HCT116 (cell line): ENCODE data around the gene ANKIB1. TPM values are rescaled to one million over a fixed set of nuclear protein-coding genes. Genes with fewer than 3 reads are reported as not detected.

Source experiments
- ATAC-seq: fragments of 200-7000 bp; cut with Tn5 transposase; 2 replicates; pipeline ENCODE4 v1.9.1; 2020; ENCODE audit warnings: mild to moderate bottlenecking, moderate library complexity
- BruUV-seq: library from RNA; stranded (reverse); fragments of 400-500 nt; replicated peaks from 2 replicates; lab custom pipeline; 2021; lab: Mats Ljungman, UMichigan
- CTCF ChIA-PET: fragments of 300-600 bp; sonication (Branson Sonifier 250); formaldehyde crosslinking; loops from one replicate; lab custom pipeline; 2021; ENCODE audit warnings: antibody characterized with exemption; lab: Charles Lee
- POLR2A ChIA-PET: fragments of 300-600, 350-600 bp; sonication (Branson Sonifier 250); formaldehyde crosslinking; loops from one replicate; lab custom pipeline; 2021; ENCODE audit warnings: antibody characterized with exemption; lab: Charles Lee
- RAD21 ChIA-PET, 2 experiments: fragments of 300-600 bp; sonication (Branson Sonifier 250); formaldehyde crosslinking; loops; one replicate each; lab custom pipeline; 2023; ENCODE audit warnings: low total read pairs in 2 of 2; ENCODE audit not compliant: uncharacterized antibody in 2 of 2, unreplicated experiment in 2 of 2, low non-redundant PET in 1 of 2; lab: Charles Lee
- DNase-seq: peaks from one replicate; pipeline ENCODE4 v3.0.0-alpha.2; 2010; ENCODE audit warnings: low read depth, low spot score
- H2AFZ ChIP-seq: fragments of 200-600 bp; shearing (Covaris generic), sonication (generic); 2 replicates; pipeline ENCODE4 v1.6.1; 2017; ENCODE audit warnings: low read depth, mixed run types, mixed read lengths, antibody characterized with exemption, low read length; ENCODE audit not compliant: poor library complexity, severe bottlenecking
- H3K27ac ChIP-seq: 2 replicates; pipeline ENCODE4 v1.5.1; 2012; ENCODE audit warnings: low read depth, low read length
- H3K27me3 ChIP-seq: fragments of 200-600 bp; sonication (generic); 2 replicates; pipeline ENCODE4 v1.6.1; 2016; ENCODE audit warnings: mixed run types, low read length, mixed read lengths; ENCODE audit not compliant: insufficient read depth
- H3K36me3 ChIP-seq, 2 experiments: fragments of 200-500 bp in 1 of 2; fragments of 200-600 bp in 1 of 2; sonication (Bioruptor generic) in 1 of 2; sonication (generic) in 1 of 2; 2 replicates each; pipeline versions ENCODE4 v1.5.1 to v1.6.1; 2014 to 2016; ENCODE audit warnings: low read length in 2 of 2, inconsistent platforms in 1 of 2, mixed read lengths in 1 of 2, mixed run types in 1 of 2; ENCODE audit not compliant: insufficient read depth in 2 of 2, control insufficient read depth in 1 of 2
- H3K4me1 ChIP-seq, 2 experiments: fragments of 200-600 bp in 1 of 2; sonication (generic) in 1 of 2; 2 replicates each; pipeline versions ENCODE4 v1.5.1 to v1.6.1; 2012 to 2017; ENCODE audit warnings: low read length in 2 of 2, inconsistent platforms in 1 of 2, mild to moderate bottlenecking in 1 of 2, mixed read lengths in 1 of 2, mixed run types in 1 of 2, moderate library complexity in 1 of 2; ENCODE audit not compliant: insufficient read depth in 2 of 2, control insufficient read depth in 1 of 2
- H3K4me2 ChIP-seq: fragments of 200-600 bp; sonication (generic); 2 replicates; pipeline ENCODE4 v1.6.1; 2017; ENCODE audit warnings: mixed run types, low read length, mixed read lengths
- H3K4me3 ChIP-seq, 2 experiments: fragments of 200-600 bp in 1 of 2; sonication (generic) in 1 of 2; replicated peaks in 1 of 2; 2 replicates each; pipeline ENCODE4 v1.5.1; 2011 to 2016; ENCODE audit warnings: low read length in 2 of 2, control low read depth in 1 of 2, low read depth in 1 of 2, mild to moderate bottlenecking in 1 of 2, mixed read lengths in 1 of 2, mixed run types in 1 of 2
- H3K79me2 ChIP-seq: fragments of 200-600 bp; sonication (generic); 2 replicates; pipeline ENCODE4 v1.6.1; 2017; ENCODE audit warnings: mild to moderate bottlenecking, mixed run types, low read length, moderate library complexity, mixed read lengths; ENCODE audit not compliant: insufficient read depth
- H3K9ac ChIP-seq: fragments of 200-600 bp; sonication (generic); 2 replicates; pipeline ENCODE4 v1.6.1; 2016; ENCODE audit warnings: low read length, mixed read lengths
- H3K9me2 ChIP-seq: fragments of 200-600 bp; sonication (generic), shearing (Covaris generic); 2 replicates; pipeline ENCODE4 v1.6.1; 2017; ENCODE audit warnings: mixed run types, mild to moderate bottlenecking, moderate library complexity; ENCODE audit not compliant: insufficient read depth
- H3K9me3 ChIP-seq, 2 experiments: fragments of 200-500 bp in 1 of 2; fragments of 200-600 bp in 1 of 2; sonication (Bioruptor generic) in 1 of 2; sonication (generic) in 1 of 2; 2 replicates each; pipeline ENCODE4 v1.6.1; 2014 to 2017; ENCODE audit warnings: low read length in 2 of 2, mixed read lengths in 2 of 2, inconsistent platforms in 1 of 2, low read depth in 1 of 2, mild to moderate bottlenecking in 1 of 2, mixed run types in 1 of 2, moderate library complexity in 1 of 2; ENCODE audit not compliant: control insufficient read depth in 1 of 2, insufficient read depth in 1 of 2
- H4K20me1 ChIP-seq: fragments of 200-600 bp; sonication (generic), shearing (Covaris generic); 2 replicates; pipeline ENCODE4 v1.6.1; 2017; ENCODE audit warnings: mixed run types, mild to moderate bottlenecking, moderate library complexity; ENCODE audit not compliant: insufficient read depth
- ATF3 ChIP-seq: IDR thresholded peaks from 2 replicates; pipeline ENCODE4 v1.6.1; 2012
- CBX3 ChIP-seq: IDR thresholded peaks from 2 replicates; pipeline ENCODE4 v1.6.1; 2012; ENCODE audit warnings: low read depth
- CEBPB ChIP-seq: IDR thresholded peaks from 2 replicates; pipeline ENCODE4 v1.6.1; 2012; ENCODE audit warnings: low read depth
- CTCF ChIP-seq, 3 experiments: fragments of 200-600 bp in 1 of 3; sonication (generic) in 1 of 3; IDR thresholded peaks in 2 of 3; conservative IDR thresholded peaks in 1 of 3; 2 replicates each; pipeline ENCODE4 v1.5.1; 2012 to 2017; ENCODE audit warnings: low read depth in 2 of 3, low read length in 2 of 3, antibody characterized with exemption in 1 of 3, borderline replicate concordance in 1 of 3, control low read depth in 1 of 3, mild to moderate bottlenecking in 1 of 3, mixed read lengths in 1 of 3, mixed run types in 1 of 3, moderate library complexity in 1 of 3; ENCODE audit not compliant: insufficient read depth in 1 of 3
- EGR1 ChIP-seq: IDR thresholded peaks from 2 replicates; pipeline ENCODE4 v1.6.1; 2012; ENCODE audit warnings: low read depth
- EZH2phosphoT487 ChIP-seq: fragments of 200-600 bp; IDR thresholded peaks from 2 replicates; pipeline ENCODE4 v1.6.1; 2018; ENCODE audit warnings: antibody characterized with exemption, borderline replicate concordance
- FOSL1 ChIP-seq: IDR thresholded peaks from 2 replicates; pipeline ENCODE4 v1.6.1; 2012; ENCODE audit warnings: low read depth
- POLR2A ChIP-seq: IDR thresholded peaks from 2 replicates; pipeline ENCODE4 v1.7.0; 2011; ENCODE audit warnings: borderline replicate concordance; ENCODE audit not compliant: insufficient read depth, insufficient read length; ENCODE audit errors: extremely low read depth
- POLR2AphosphoS5 ChIP-seq: IDR thresholded peaks from 2 replicates; pipeline ENCODE4 v1.6.1; 2011; ENCODE audit warnings: mild to moderate bottlenecking, low read depth, low read length, moderate library complexity
- RAD21 ChIP-seq: IDR thresholded peaks from 2 replicates; pipeline ENCODE4 v1.6.1; 2012; ENCODE audit warnings: low read depth, mild to moderate bottlenecking
- REST ChIP-seq: IDR thresholded peaks from 2 replicates; pipeline ENCODE4 v1.6.1; 2012; ENCODE audit warnings: low read depth
- SIN3A ChIP-seq: IDR thresholded peaks from 2 replicates; pipeline ENCODE4 v1.6.1; 2012; ENCODE audit warnings: low read depth
- SP1 ChIP-seq: IDR thresholded peaks from 2 replicates; pipeline ENCODE4 v1.6.1; 2012; ENCODE audit warnings: low read depth
- SRF ChIP-seq: IDR thresholded peaks from 2 replicates; pipeline ENCODE4 v1.6.1; 2012; ENCODE audit warnings: low read depth
- TCF7L2 ChIP-seq: IDR thresholded peaks from 2 replicates; pipeline ENCODE4 v1.7.0; 2011; ENCODE audit warnings: borderline replicate concordance, inconsistent platforms; ENCODE audit not compliant: insufficient read depth, insufficient read length; ENCODE audit errors: extremely low read depth
- intact Hi-C: fragments of 100-400 bp; cut with micrococcal nuclease; formaldehyde crosslinking; loops from 2 replicates; pipeline ENCODE4 v1.10.0; 2022
- total RNA-seq: library from RNA; stranded (reverse); gene quantifications from one replicate; pipeline ENCODE4 v1.2.1, GENCODE V29; 2021; ENCODE audit not compliant: unreplicated experiment

Gene ANKIB1
- total RNA-seq, 1 experiment from 2014 or later, result 41.2 TPM

DNA sequence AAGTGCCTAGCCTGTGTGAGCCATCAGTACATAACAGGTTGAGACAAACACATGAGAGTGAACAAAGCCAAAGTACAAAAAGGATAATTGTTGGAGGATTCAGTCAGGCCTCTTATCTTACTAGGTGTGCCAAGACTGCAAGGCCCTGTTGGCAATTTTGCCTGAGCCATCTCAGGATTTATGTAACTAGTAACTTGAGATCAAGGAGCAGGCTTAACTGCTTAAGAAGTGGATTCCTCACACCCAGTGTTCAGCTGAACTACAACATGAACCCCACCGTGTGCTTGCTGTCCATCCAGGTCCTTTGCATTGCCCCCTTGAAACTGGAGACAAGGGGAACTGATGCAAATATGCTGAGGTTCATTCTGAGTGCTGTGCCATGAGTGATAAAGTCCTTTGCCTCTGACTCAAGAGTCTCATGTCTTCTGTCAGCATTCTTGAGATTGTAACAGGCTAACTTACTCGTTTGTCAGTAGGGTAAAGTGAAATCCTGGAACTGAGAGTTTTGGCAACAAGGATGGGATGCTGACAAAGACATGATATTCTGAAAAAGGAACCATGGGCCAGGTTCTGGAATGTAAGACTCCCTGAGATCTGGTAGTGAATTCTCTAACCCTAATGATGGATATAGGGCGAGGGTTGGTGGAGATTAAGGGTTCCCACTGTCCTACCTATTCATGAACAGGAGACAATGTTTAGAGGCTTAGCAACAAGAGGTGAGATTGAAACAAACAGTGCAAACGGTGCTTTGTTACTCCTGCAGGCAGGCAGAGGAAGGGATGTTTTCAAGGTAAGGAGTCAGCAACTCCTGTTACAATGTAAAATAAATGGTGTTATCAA is 157.4 kb downstream of the ANKIB1 start:
- Histone ChIP-seq H3K79me2 (no peaks in the 10 kb centered on the region), H4K20me1 (no peaks in the 10 kb centered on the region), H3K4me1 (no peaks in the 10 kb centered on the region), H3K36me3 (peaks cover 9 to 13% of the 10 kb centered on the region in 2 experiments; a peak in 3 of 4 replicates), H2AFZ (no peak overlapping the region), H3K9me2 (no peaks in the 10 kb centered on the region), H3K27me3 (no peaks in the 10 kb centered on the region), H3K4me2 (no peak overlapping the region), H3K9ac (no peak overlapping the region), H3K9me3 (no peaks in the 10 kb centered on the region), H3K4me3 (no peak overlapping the region), H3K27ac (no peak overlapping the region)
- BruUV-seq, result no TSS peak
- intact Hi-C loops, result no loop called here
- ChIA-PET RAD21 (no interaction called here), POLR2A (no interaction called here), CTCF (no interaction called here)
- TF ChIP-seq FOSL1 (no peak), SP1 (no peak), SIN3A (no peak), CTCF (IDR thresholded peaks at IDR 0.05 in 2 of 3, conservative IDR thresholded peaks at IDR 0.05 in 1 of 3; ENCODE audit: borderline replicate concordance in 1 of 3, insufficient read depth in 1 of 3, low read depth in 2 of 3, low read length in 2 of 3) (no peak), RAD21 (no peak), CEBPB (no peak), POLR2A (no peak), EZH2phosphoT487 (no peak), EGR1 (no peak), ATF3 (no peak), CBX3 (no peak), TCF7L2 (no peak), SRF (no peak), POLR2AphosphoS5 (no peak), REST (no peak)
- no peak for DNase-seq
- ATAC-seq, result no peak
